CD4-positive, alpha-beta T cell treated with Interleukin-2 at 100 ng/mL for 4 hours (primary cell): ENCODE measurements around the gene ANKS1A.

ENCODE experiments used
- DNase-seq: peaks from one replicate; pipeline ENCODE4 v3.0.0-alpha.2; 2020; ENCODE audit warnings: low spot score

ANKS1A gene

DNA sequence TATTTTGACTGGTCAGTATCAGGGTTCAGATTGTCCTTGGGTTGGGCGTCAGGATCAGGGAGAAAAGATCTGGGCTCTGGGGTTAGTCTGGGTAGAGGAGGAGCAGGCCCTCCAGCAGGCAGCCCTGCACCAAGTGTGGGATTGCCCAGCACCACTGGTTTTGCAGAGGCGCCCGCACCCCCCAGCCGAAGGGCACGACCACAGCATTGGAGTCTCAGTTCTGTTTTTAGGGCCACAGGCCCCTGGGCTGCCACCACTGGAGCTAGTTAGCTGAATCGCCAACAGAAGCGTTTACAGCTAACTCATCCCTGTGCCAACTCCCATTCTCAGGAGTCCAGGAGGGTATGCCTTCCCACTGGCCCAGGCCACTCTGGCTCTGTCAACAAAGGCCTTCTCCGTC is 167.9 kb downstream of the ANKS1A start:
- DNase-seq: no peak

DNA sequence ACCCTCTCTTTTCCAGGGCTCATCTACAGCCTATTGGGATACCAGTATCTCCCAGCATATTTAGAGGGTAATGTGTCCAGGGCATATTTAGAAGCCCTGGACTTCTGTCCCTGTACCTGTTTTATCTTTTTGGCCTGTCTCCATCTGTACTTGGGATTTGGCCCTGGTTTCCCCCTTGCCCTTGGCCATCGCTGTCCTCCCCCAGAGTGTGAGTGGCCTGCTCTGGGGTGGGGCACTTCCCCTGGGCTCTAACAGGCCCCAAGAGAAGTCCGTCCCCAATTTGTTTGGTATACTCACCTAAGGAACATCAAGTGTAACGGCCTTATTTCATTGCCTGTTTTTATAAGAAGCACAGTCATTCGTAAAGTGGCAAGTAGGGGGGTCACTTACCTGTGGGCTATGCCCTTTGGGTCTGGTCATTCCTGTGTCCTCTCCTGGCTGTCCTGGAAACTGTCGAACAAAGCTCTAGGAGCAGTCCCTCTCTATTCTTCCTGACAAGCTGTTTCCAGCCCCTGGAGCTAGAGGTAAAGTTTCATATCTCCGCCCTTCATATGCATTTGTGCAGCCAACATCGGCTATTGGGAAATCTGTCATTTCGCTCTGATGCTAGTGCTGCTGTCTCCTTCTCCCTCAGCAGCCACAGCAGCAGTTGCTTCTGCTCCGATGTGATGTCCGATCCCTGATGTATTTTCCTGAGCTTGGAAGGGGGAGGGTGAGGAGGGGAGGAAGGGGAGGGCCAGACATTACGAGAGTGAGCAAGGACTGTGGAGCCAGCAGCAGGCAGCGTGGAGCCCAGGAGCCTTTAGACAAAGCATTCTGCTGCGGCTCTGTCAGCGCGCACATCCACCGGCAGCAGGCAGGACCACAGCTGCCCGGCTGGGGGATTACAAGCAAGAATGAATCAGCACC is 168.6 kb downstream of the ANKS1A start:
- no peak for DNase-seq

DNA sequence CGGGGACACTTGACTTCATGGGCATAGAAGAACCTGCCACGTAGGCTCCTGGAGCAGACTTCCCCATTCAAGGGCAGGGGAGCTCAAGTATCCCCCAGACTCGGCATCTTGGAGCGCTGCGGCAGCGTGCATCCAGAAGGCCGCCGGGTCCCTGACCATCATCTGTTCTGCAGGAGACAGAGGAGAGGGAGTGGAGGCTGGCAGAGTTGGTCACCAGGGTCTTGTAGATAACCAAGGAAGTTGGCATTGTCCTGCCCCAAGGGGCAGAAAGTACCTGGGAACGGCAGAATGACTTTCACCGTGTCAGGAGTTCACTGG is 169.3 kb downstream of the ANKS1A start:
- no peak for DNase-seq

DNA sequence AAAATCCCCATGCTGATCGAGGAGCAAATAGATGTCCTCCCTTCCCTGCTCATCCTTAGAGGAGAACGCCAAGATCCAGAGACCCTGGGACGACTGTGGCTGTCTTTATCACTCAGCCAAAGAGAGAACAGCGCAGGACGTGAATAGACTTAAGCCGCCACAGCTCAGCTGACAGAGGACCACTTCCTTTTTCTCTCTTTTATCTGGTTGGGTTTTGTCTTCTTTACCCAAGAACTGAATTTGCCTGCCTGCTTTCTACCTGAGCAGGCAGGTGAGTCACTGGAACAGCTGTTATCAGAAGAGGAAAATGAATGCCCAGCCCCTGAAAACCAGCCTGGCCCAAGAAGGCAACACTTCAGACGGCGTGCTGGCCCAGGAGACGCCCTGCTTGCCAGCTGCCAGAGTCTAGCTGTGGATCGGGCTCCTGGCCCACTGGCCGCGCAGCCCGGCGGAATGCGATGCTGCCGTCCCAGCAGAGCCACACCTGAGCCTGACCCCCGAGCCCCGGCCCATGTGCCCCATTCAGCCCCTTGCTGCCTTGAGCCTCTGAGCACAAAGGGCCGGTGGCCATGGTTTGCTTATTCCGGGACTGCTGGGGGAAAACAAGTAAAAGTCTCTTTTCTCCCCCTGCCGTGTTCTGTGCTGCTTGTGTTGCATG is 169.9 kb downstream of the ANKS1A start:
- DNase-seq: no peak

DNA sequence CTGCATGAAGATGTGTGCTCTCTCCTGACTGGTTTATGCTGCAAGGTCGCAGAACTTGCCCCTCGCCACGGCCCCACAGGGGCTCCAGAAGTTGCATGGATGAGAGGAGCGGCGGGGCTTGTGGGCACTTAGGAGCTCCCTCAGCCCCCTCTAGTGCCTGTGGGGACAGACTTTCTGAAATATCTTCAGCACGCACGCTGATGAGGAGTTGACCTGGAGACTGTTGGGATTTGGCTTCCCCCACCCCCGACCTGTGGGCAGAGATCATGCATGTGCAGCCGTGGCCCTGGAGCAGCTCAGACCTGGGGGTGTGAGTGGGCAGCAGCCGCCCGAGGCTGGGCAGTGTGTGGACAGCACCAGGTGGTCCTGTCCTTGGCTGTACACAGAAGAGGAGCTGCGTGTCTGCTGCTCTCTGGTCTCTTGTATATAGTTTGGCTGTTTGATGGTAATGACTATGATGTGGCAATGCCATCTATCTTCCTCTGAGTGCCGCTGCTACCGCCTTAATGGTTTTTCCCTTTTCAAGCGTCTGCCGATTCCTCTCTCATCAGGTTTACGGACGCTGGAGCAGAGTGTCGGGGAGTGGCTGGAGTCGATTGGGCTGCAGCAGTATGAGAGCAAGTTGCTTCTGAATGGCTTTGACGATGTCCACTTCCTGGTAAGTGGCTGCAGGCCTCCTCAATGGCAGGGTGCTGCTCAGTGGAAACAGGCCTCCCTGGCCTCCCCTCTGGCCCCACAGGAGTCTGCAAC is 170.7 kb downstream of the ANKS1A start:
- no peak for DNase-seq

DNA sequence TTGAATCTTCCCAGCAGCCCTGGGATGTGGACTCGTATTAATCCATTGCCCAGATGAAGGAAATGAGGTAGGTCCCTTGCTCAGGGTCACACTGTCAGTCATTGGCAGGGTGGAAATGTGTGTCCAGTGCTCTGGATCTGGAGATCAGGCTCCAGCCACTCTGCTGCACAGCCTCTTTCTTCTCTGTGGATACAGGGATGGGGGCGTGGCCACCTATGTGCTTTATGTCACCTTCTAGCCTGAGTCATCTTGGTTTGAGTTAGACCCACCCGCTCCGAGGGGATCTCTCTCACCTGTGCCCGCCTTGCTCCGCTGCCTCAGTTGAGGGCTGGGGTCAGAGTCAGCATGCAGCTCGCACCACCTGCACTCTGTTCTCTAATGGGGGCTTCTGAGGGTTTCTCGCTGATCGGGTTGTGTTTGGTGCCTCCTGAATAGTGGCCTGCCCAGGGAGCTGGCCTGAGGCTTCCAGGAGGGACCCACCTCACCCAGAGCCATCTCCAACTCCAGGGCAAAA is 172.1 kb downstream of the ANKS1A start:
- no peak for DNase-seq

DNA sequence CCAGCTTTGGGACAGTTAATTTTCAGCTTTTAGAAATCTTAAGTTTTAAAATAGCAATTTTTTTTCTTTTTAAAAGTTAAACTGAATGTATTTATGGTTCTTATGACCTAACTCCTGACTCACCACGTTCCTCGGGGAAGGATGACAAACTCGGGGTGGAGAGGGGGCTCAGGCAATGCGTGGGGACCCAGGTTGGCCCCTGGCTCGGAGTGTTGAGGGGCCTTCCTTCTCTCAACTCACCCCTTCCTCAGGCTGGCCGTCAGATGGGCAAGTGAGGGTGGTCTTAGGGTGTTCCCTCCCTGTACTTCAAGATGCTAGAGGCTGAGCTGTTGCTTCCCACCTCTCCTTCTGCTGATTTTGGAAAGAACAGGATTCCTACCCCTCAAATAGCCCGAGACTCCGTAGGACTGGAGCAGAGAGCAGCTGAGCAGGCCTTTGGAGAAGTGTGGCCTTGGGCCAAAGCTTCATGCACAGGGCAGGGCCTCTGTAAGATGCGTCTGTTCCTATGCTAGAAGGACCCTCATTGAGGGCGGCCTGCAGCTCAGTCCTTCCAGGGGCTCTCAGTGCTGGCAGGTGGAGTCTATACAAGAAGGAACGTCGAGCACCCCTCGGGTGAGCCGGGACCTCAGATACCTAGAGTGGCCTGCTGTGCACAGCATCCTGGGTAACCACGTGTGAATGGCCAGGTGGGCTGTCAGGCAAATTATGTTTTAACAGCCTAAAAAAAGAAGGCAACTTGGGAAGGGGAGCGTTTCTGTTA is 172.8 kb downstream of the ANKS1A start:
- no peak for DNase-seq

DNA sequence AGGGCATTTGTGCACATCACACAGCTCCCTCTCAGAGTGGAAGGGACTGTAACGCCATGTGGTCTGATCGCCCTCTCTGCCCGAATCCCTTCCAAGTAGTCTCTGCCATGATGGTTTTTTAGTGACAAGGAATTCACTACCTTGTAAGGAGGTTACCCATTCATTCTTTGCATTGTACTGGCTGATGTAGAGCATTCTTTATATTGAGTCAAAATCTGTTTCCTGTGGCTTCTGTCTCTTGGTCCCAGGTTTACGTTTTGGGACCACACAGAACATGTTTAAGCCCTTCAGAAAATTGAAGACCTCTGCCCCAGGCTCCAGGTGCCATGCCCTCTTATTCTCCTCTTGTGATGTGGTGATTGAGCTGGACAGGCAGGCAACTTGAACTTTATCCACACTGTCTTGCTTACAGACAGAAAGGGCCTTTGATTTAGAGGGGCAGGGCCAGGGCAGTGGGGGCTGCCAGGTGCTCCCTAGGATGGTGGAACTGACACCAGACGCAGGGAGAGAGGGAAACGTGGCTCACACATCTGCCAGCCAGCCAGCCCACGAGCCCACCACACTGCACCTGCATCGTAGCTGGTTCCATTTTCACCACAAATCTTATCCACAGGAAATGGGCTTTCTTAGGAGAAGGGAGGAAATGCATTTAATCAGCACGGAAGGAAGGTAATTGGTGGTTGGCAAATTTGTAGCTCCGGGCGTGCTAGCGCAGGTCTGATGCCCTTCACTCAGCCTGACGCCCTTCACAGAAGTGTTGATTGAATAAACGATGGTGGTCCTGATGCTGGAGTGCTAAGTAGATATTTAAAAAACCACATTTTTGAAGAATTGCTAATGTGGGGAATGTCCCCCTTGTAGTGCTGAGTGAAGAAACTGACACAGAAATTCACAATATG is 173.9 kb downstream of the ANKS1A start:
- no peak for DNase-seq

DNA sequence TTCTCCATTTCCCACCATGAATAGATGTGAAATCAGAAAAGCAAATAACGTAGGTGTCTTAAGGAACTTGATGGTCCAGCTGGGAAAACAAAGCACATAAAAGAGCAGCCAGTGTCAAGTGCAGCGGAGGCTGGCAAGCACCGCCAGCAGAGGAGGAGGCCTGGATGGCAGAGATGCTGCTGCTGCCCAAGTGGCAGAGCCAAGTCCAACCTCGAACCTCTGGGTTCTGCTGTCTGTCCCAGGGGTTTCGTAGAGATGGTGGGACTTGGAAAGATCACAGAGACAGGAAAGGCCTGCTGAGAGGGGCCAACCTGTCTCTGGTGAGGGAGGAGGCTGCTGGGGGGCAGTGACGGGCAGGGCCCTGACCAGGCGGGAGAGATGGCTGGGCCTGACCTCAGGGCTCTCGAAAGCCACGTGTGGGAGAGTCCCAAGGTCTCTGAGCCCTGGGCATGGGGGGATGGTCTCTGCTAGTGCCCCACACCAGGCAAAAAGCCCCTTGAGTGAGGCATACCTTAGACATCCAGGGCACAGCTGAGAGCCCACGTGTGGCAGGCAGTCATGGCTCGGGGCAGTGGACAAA is 174.7 kb downstream of the ANKS1A start:
- no peak for DNase-seq

DNA sequence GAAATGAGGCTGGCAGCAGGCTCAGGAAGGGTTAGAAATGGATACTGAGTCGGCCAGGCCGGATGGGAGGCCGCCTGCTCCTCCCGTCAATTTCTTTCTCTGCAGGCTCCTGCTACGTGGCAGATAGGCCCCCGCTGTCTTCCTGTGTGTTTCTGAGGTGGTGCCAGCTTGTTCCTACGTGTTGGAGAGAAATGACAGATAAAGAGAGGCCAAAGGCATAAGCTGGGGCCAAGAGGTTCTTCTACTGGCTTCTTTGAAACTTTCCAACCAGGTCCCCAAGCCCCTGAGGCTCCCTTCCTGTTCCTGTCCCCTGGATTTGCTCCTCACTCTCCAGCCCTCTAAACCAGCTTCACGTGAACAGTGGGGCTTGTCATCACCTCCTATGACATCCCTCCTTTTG is 175.2 kb downstream of the ANKS1A start:
- DNase-seq: no peak

DNA sequence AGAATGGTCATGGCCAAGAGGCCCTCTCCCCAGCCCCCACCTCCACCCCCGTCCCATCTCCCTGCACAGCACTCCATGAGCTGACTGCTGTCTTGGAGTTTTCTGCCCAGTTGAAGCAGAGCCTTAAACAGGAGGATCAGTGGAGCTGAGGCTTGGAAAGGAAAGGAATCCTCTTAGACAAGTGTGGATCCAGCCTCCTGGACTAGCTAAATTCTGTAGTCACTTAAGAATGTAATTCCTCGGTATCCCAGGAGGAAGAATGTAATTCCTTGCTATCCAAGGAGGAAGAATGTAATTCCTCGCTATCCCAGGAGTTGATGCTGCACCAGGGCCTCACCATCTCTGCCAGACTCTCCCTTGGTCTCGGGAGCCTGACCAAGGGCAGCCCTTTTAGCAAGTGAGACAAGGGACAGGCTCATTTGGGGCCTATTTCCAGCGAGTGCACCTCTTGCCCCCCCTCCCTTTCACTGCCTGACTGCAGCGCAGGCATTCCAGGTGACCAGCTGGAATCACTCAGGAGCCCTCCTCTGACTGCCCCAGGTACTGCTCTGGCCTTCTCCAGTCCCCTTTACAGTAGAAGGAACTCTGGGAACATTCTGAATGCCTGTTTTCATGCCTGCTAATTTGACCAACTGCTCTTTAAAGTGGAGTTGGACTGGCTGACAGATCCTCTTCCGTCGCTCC is 175.8 kb downstream of the ANKS1A start:
- no peak for DNase-seq

DNA sequence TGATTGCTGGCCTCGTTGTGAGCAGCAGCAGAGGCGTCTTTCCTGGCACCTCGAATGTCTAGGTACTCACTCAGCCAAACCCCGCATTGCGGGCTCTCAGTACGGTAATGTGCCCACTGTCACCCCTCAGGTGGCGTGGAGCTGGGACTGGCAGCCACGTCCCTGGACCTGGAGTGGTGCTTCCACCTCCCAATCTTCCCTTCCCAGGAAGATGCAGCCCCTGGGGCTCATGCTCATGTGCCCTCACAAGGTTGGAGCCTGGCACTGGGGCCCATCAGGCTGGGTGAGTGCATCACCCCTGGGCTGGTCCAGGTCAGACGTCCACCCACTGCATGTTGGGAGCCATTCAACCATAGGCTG is 176.4 kb downstream of the ANKS1A start:
- DNase-seq: no peak

DNA sequence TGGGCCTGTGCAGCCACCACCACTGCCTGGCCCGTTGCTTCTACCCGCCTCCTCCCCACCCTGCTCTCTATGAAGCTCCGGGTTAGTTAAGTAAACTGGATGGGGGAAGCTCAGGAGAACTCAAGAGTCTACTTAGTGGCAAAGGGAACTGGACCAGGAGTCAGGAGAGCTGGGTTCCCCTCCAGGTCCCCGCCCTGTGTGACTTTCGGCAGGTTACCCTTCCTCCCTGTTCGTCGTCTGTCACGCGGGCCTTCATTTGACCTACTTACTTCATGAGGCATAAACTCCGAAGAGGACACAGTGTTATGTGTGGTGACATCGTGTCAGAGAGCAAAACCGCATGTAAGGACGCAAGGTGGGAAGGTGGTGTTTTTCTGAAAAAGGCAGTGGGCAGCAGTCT is 176.8 kb downstream of the ANKS1A start:
- DNase-seq: no peak

DNA sequence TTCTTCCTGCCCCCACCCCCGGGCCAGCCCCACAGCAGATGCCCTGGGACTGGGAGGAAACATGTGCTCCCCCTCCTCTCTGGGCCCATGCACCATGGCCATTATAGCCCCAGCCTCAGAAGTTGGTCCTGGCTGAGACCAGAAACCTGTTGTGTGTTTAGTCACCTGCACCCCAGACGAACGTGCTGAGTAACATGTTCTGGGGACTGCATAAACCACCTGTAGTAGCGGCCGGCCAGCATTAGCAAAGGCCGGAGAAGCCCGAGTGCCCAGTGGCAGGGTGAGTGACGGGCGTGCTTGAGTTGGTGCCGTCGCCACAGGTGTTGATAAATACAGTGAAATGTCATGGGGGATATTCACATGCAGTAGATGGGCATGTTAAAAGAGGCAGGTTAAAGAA is 178.2 kb downstream of the ANKS1A start:
- DNase-seq: no peak

DNA sequence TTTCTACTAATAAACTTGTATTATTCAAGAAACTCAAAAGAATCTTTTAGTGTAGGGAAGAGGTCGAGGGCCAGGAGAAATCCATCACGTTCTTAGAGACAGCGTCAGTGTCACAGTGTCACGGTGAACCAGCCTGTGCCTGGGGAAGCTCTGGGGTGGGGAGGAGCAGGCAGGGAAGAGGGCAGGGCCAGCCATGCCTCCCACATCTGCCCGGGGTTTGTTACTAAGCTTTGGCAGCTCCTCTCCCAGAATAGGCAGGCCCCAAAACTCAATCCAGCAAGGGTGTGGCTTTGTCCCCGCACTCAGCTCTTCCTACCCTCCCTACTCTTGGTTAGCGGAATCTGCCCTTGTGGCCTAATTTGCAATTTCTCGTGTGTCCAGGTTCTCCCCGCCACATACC is 179.2 kb downstream of the ANKS1A start:
- DNase-seq: no peak

DNA sequence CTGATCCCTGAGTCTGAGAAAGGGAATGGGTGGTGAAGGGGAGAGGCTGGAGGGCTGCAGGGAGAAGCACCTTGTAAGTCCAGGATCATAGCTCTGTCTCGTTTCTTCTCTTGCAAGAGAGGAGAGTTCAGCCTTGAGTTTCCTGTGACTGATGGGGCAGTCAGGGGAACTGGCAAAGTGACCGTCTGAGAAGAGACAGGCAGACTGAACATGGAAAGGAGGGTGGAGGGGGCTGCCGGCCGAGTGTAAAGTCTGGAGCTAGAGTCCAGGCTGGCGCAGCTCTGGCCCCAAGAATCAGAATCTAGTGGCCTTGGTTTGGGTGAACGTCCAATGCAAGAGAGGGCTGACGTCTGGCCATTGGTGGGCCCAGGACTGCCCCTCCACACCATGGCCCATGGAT is 179.6 kb downstream of the ANKS1A start:
- DNase-seq: no peak

DNA sequence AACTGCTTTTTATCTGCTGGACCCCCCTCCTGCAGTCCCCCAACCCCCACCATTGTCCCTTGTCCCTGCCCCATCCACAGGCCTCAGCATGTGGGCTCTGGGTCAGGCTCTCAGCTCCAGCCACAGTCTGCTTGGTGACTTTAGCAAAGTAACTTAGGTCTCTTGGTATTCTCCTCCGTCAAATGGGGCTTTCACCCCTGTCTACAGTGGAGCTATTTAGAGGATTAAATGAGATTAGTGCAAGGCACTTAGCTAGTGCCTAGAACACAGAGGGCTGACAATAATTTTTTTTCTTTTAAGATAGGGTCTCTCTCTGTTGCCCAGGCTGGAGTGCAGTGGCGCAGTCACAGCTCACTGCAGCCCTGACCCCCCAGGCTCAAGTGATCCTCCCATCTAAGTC is 180.2 kb downstream of the ANKS1A start:
- no peak for DNase-seq

DNA sequence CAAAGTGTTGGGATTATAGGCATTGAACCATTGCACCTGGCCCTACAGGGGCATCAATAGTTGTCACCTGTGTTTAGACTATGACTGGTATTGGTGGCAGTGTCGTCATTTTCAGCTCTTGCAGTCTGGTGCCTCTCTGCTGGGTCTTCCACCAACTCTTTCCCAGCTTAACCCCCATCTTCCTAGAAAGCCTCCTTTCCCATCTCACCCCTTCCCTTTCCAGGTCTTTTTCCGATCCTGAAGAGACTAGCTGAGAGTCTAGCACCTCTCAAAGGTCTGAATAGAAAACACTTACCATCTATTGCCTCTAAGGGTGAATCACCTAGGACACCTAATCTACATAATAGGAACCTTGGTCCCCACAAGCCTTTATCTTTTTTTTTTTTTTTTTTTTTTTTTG is 181.1 kb downstream of the ANKS1A start:
- DNase-seq: no peak

DNA sequence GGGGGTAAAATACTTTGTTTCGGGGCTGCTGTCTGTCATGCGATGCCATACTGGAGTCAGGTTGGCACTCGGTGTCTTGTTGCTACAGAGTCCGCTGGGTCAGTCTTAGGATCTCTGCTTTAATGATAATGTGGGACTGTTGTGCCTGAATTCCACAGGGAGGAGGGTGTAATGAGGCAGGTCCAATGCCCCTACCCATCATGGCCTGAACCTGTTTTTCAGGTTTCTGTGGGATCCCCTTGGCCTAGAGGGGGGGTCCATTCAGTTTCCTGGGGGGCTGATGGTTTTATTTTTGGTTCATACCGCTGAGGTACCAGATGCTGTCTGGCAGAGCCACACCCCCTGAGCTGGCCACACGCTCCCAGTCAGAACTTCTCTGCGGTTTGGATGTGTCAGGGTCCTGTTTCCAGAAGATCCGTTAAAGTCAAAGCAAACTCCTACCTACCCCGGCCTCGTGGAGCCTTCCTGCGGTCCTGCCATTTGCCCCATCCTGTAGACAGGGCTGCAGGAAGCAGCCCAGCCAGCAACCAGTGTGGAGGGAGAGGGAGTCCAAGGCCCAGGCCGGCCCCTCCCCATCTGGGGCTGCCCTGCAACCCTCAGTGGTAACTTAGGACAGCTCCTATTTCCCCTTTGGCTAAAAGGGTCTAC is 182.4 kb downstream of the ANKS1A start:
- no peak for DNase-seq
